H9 (cell line): ENCODE results near the gene TTC17. TPM values are rescaled to one million over a fixed set of nuclear protein-coding genes. Genes with fewer than 3 reads are reported as not detected.

Source experiments
- DNase-seq: peaks from one replicate; pipeline ENCODE4 v3.0.0-alpha.2; 2017
- H2AFZ ChIP-seq: one replicate; pipeline ENCODE4 v1.6.1; 2013; ENCODE audit warnings: mild to moderate bottlenecking, low read length, control low read depth, moderate library complexity
- H2AK5ac ChIP-seq: 2 replicates; pipeline ENCODE4 v1.6.1; 2013; ENCODE audit warnings: low read length, control low read depth, mixed read lengths; ENCODE audit not compliant: insufficient read length
- H2BK120ac ChIP-seq: one replicate; pipeline ENCODE4 v1.6.1; 2013; ENCODE audit warnings: low read depth, mild to moderate bottlenecking, low read length, control low read depth, inconsistent platforms; ENCODE audit not compliant: poor library complexity, severe bottlenecking
- H2BK12ac ChIP-seq: 2 replicates; pipeline ENCODE4 v1.6.1; 2013; ENCODE audit warnings: low read length, control low read depth, mixed read lengths, low read depth; ENCODE audit not compliant: insufficient read length
- H2BK15ac ChIP-seq: 2 replicates; pipeline ENCODE4 v1.6.1; 2013; ENCODE audit warnings: low read depth, low read length, control low read depth
- H2BK20ac ChIP-seq: one replicate; pipeline ENCODE4 v1.6.1; 2013; ENCODE audit warnings: low read depth, mild to moderate bottlenecking, low read length, control low read depth, inconsistent platforms; ENCODE audit not compliant: poor library complexity, severe bottlenecking
- H2BK5ac ChIP-seq: 2 replicates; pipeline ENCODE4 v1.6.1; 2013; ENCODE audit warnings: low read length, control low read depth, mixed read lengths; ENCODE audit not compliant: insufficient read length
- H3K14ac ChIP-seq: 2 replicates; pipeline ENCODE4 v1.6.1; 2013; ENCODE audit warnings: low read length, control low read depth; ENCODE audit not compliant: insufficient read depth
- H3K18ac ChIP-seq: 2 replicates; pipeline ENCODE4 v1.6.1; 2013; ENCODE audit warnings: low read depth, mild to moderate bottlenecking, mixed read lengths, low read length, control low read depth; ENCODE audit not compliant: insufficient read length
- H3K23ac ChIP-seq: 2 replicates; pipeline ENCODE4 v1.6.1; 2013; ENCODE audit warnings: low read length, control low read depth, mixed read lengths, low read depth; ENCODE audit not compliant: insufficient read length
- H3K23me2 ChIP-seq: 2 replicates; pipeline ENCODE4 v1.6.1; 2013; ENCODE audit warnings: low read depth, mild to moderate bottlenecking, mixed read lengths, low read length, control low read depth; ENCODE audit not compliant: insufficient read length, poor library complexity, severe bottlenecking
- H3K27ac ChIP-seq: 2 replicates; pipeline ENCODE4 v1.5.1; 2013; ENCODE audit warnings: low read length, control low read depth, mixed read lengths, low read depth; ENCODE audit not compliant: insufficient read length
- H3K27me3 ChIP-seq: 2 replicates; pipeline ENCODE4 v1.6.1; 2013; ENCODE audit warnings: low read length, control low read depth, inconsistent platforms; ENCODE audit not compliant: insufficient read depth
- H3K4ac ChIP-seq: 2 replicates; pipeline ENCODE4 v1.6.1; 2013; ENCODE audit warnings: low read depth, mild to moderate bottlenecking, control low read depth, inconsistent platforms, low read length, moderate library complexity
- H3K4me1 ChIP-seq: 2 replicates; pipeline ENCODE4 v1.6.1; 2013; ENCODE audit warnings: low read length, control low read depth, inconsistent platforms; ENCODE audit not compliant: insufficient read depth
- H3K4me2 ChIP-seq: 2 replicates; pipeline ENCODE4 v1.6.1; 2013; ENCODE audit warnings: low read length, control low read depth, mixed read lengths; ENCODE audit not compliant: insufficient read length, insufficient read depth
- H3K56ac ChIP-seq: 2 replicates; pipeline ENCODE4 v1.6.1; 2013; ENCODE audit warnings: low read depth, mild to moderate bottlenecking, mixed read lengths, low read length, control low read depth; ENCODE audit not compliant: insufficient read length
- H3K79me1 ChIP-seq: 2 replicates; pipeline ENCODE4 v1.6.1; 2013; ENCODE audit warnings: low read depth, mild to moderate bottlenecking, moderate library complexity, low read length, control low read depth, inconsistent platforms; ENCODE audit not compliant: insufficient read depth, poor library complexity, severe bottlenecking
- H3K79me2 ChIP-seq: 2 replicates; pipeline ENCODE4 v1.6.1; 2013; ENCODE audit warnings: low read length, control low read depth, inconsistent platforms; ENCODE audit not compliant: insufficient read depth
- H3K9ac ChIP-seq: 2 replicates; pipeline ENCODE4 v1.6.1; 2013; ENCODE audit warnings: low read length, control low read depth, mixed read lengths; ENCODE audit not compliant: insufficient read length; ENCODE audit errors: extremely low read depth
- H3K9me3 ChIP-seq: one replicate; pipeline ENCODE4 v1.6.1; 2013; ENCODE audit warnings: low read depth, low read length, inconsistent platforms; ENCODE audit not compliant: control insufficient read depth
- H3T11ph ChIP-seq: one replicate; pipeline ENCODE4 v1.6.1; 2013; ENCODE audit warnings: mild to moderate bottlenecking, low read length, control low read depth, inconsistent platforms
- H4K20me1 ChIP-seq: one replicate; pipeline ENCODE4 v1.6.1; 2013; ENCODE audit not compliant: control insufficient read depth, insufficient read length, insufficient read depth
- H4K5ac ChIP-seq: 2 replicates; pipeline ENCODE4 v1.6.1; 2013; ENCODE audit warnings: low read depth, mild to moderate bottlenecking, mixed read lengths, low read length, control low read depth; ENCODE audit not compliant: insufficient read length
- H4K8ac ChIP-seq: replicated peaks from 2 replicates; pipeline ENCODE4 v1.6.1; 2013; ENCODE audit warnings: low read length, control low read depth, mixed read lengths, low read depth; ENCODE audit not compliant: insufficient read length
- H4K91ac ChIP-seq: 2 replicates; pipeline ENCODE4 v1.6.1; 2013; ENCODE audit warnings: low read depth, mild to moderate bottlenecking, moderate library complexity, mixed read lengths, low read length, control low read depth; ENCODE audit not compliant: insufficient read length
- H3K27ac Mint-ChIP-seq, 3 experiments: 2 replicates in 2 of 3; 3 replicates in 1 of 3; pipeline ENCODE4 v1.8.0; 2020 to 2021; ENCODE audit warnings: mixed read lengths in 3 of 3, mild to moderate bottlenecking in 1 of 3, moderate library complexity in 1 of 3
- H3K27me3 Mint-ChIP-seq: 2 replicates; pipeline ENCODE4 v1.8.0; 2021; ENCODE audit warnings: low read depth, mild to moderate bottlenecking, moderate library complexity, mixed read lengths
- H3K36me3 Mint-ChIP-seq, 3 experiments: 2 replicates in 2 of 3; 3 replicates in 1 of 3; pipeline ENCODE4 v1.8.0; 2020 to 2021; ENCODE audit warnings: low read depth in 3 of 3, mixed read lengths in 3 of 3; ENCODE audit not compliant: insufficient read depth in 1 of 3
- H3K4me1 Mint-ChIP-seq, 2 experiments: 2 replicates each; pipeline ENCODE4 v1.8.0; 2020; ENCODE audit warnings: mixed read lengths in 2 of 2
- H3K4me3 Mint-ChIP-seq, 2 experiments: 2 replicates in 1 of 2; 3 replicates in 1 of 2; pipeline ENCODE4 v1.8.0; 2020 to 2021; ENCODE audit warnings: mild to moderate bottlenecking in 2 of 2, mixed read lengths in 2 of 2, moderate library complexity in 1 of 2
- H3K9me3 Mint-ChIP-seq, 2 experiments: 2 replicates in 1 of 2; 3 replicates in 1 of 2; pipeline ENCODE4 v1.8.0; 2020; ENCODE audit warnings: mild to moderate bottlenecking in 2 of 2, mixed read lengths in 2 of 2, moderate library complexity in 1 of 2
- CTCF ChIP-seq: fragments of 200-600 bp; sonication (generic); conservative IDR thresholded peaks from 3 replicates; pipeline ENCODE4 v1.8.0; 2021; ENCODE audit warnings: antibody characterized with exemption, mild to moderate bottlenecking
- WGBS: extraction: QIAGEN DNeasy Blood & Tissue Kit; methylation state at CpG from one replicate; pipeline ENCODE4 v1.1.7; 2013; ENCODE audit warnings: missing lambda C conversion rate, low lambda C conversion rate, mixed read lengths; ENCODE audit not compliant: insufficient read length; ENCODE audit errors: extremely low coverage; 5-methylcytosine and 5-hydroxymethylcytosine counted together
- total RNA-seq: library from RNA; stranded (reverse); gene quantifications from 2 replicates; pipeline ENCODE4 v1.2.1, GENCODE V29; 2021

TTC17 gene
- total RNA-seq, 1 experiment from 2014 or later: 68.5 TPM

DNA sequence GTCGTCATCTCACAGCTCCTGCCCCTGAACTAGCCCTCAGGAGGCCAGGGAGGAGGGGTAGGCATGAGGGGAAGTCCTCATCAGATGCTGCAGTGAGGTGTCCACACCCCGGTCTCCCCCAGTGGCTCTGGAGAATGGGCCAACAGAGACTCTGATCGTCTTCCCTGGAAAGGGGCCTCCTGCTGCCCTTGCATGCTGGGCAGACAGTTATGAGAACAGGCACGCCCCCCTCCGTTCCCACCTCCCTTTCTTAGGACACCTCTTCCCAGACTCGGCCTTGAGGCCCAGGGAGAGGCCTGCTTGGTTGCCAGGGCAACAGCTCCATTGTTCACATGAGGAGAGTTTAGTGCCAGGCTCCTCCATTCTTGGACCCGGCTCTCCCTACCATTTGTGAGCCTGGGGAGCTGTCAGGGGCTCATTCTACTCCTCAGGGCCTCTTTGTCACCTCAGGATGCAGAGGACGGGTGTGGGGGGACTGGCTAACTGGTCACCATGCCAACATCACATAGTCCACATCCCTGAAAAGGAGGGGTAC is 157.7 kb downstream of the TTC17 start:
- no peak overlapping the region for H2BK15ac ChIP-seq
- TF ChIP-seq CTCF: no peak
- H2BK120ac ChIP-seq: no peak overlapping the region
- H2BK12ac ChIP-seq: no peak overlapping the region
- H4K91ac ChIP-seq: no peak overlapping the region
- no peaks in the 10 kb centered on the region for H3K79me1 ChIP-seq
- WGBS: no CpG with 5 or more reads among the region's 8 CpGs
- H3K23ac ChIP-seq: no peak overlapping the region
- H3K27ac ChIP-seq: no peak overlapping the region
- no peak overlapping the region for H3K9ac ChIP-seq
- H3K14ac ChIP-seq: no peak overlapping the region
- no peaks in the 10 kb centered on the region for H3K4me1 ChIP-seq
- no peak overlapping the region for H2BK20ac ChIP-seq
- peak overlapping the region; percentile 37 for H3K18ac ChIP-seq
- H4K20me1 ChIP-seq: no peaks in the 10 kb centered on the region
- no peak overlapping the region for H3T11ph ChIP-seq
- H3K27ac Mint-ChIP-seq: no peak overlapping the region
- DNase-seq: no peak
- no peak overlapping the region for H4K5ac ChIP-seq
- no peak overlapping the region for H2BK5ac ChIP-seq
- H2AFZ ChIP-seq: no peak overlapping the region
- no peaks in the 10 kb centered on the region for H3K27me3 ChIP-seq
- no peaks in the 10 kb centered on the region; a peak in 3 of 5 replicates for H3K9me3 Mint-ChIP-seq
- H4K8ac ChIP-seq: no peak overlapping the region
- no peak overlapping the region for H2AK5ac ChIP-seq
- no peaks in the 10 kb centered on the region; a peak in 1 of 7 replicates for H3K36me3 Mint-ChIP-seq
- no peak overlapping the region for H3K4me3 Mint-ChIP-seq
- no peak overlapping the region for H3K4ac ChIP-seq
- no peak overlapping the region for H3K56ac ChIP-seq
- peaks cover 23% of the 10 kb centered on the region for H3K27me3 Mint-ChIP-seq
- H3K23me2 ChIP-seq: no peaks in the 10 kb centered on the region
- no peaks in the 10 kb centered on the region for H3K9me3 ChIP-seq
- H3K79me2 ChIP-seq: no peaks in the 10 kb centered on the region
- H3K4me1 Mint-ChIP-seq: peaks cover 5 to 9% of the 10 kb centered on the region in 2 experiments; a peak in 3 of 4 replicates
- no peak overlapping the region for H3K4me2 ChIP-seq
